GM23248 (cell line): ENCODE results near the gene ISOC2. TPM values are rescaled to one million over a fixed set of nuclear protein-coding genes. Genes with fewer than 3 reads are reported as not detected.
A peak's percentile ranks its signal among the peaks of the same experiment; 100 is the strongest.

Experiments
- DNase-seq: peaks from one replicate; pipeline ENCODE4 v3.0.0-alpha.2; 2015
- H2AFZ ChIP-seq: fragments of 200-600 bp; sonication (generic); 2 replicates; pipeline ENCODE4 v1.6.1; 2016; ENCODE audit warnings: antibody characterized with exemption
- H3F3A ChIP-seq: fragments of 200-600 bp; sonication (generic); 2 replicates; pipeline ENCODE4 v1.6.1; 2016; ENCODE audit warnings: mild to moderate bottlenecking, antibody characterized with exemption, mixed run types; ENCODE audit not compliant: insufficient read depth
- H3K27ac ChIP-seq: fragments of 200-600 bp; sonication (generic); 2 replicates; pipeline ENCODE4 v1.5.1; 2016; ENCODE audit warnings: mild to moderate bottlenecking
- H3K27me3 ChIP-seq: fragments of 200-600 bp; sonication (generic); replicated peaks from 2 replicates; pipeline ENCODE4 v1.6.1; 2016; ENCODE audit warnings: mild to moderate bottlenecking; ENCODE audit not compliant: insufficient read depth
- H3K36me3 ChIP-seq: fragments of 200-600 bp; sonication (generic); 2 replicates; pipeline ENCODE4 v1.6.1; 2016; ENCODE audit warnings: low read depth, mild to moderate bottlenecking
- H3K4me1 ChIP-seq: fragments of 200-600 bp; sonication (generic); 2 replicates; pipeline ENCODE4 v1.6.1; 2016; ENCODE audit warnings: mild to moderate bottlenecking; ENCODE audit not compliant: insufficient read depth
- H3K4me2 ChIP-seq: fragments of 200-600 bp; sonication (generic); one replicate; pipeline ENCODE4 v1.6.1; 2016; ENCODE audit warnings: mild to moderate bottlenecking; ENCODE audit not compliant: unreplicated experiment
- H3K4me3 ChIP-seq: fragments of 200-600 bp; sonication (generic); 2 replicates; pipeline ENCODE4 v1.5.1; 2016; ENCODE audit warnings: mild to moderate bottlenecking
- H3K79me2 ChIP-seq: fragments of 200-600 bp; sonication (generic); 2 replicates; pipeline ENCODE4 v1.6.1; 2016; ENCODE audit warnings: mild to moderate bottlenecking; ENCODE audit not compliant: insufficient read depth
- H3K9ac ChIP-seq: fragments of 200-600 bp; sonication (generic); 2 replicates; pipeline ENCODE4 v1.6.1; 2016; ENCODE audit warnings: mild to moderate bottlenecking
- H3K9me2 ChIP-seq: fragments of 200-600 bp; sonication (generic); 2 replicates; pipeline ENCODE4 v1.6.1; 2016; ENCODE audit warnings: mixed run types, mild to moderate bottlenecking, moderate library complexity; ENCODE audit not compliant: insufficient read depth
- H3K9me3 ChIP-seq: fragments of 200-600 bp; sonication (generic); one replicate; pipeline ENCODE4 v1.6.1; 2017; ENCODE audit warnings: low read depth
- H4K20me1 ChIP-seq: fragments of 200-600 bp; sonication (generic); 2 replicates; pipeline ENCODE4 v1.6.0; 2016; ENCODE audit not compliant: insufficient read depth
- EZH2 ChIP-seq: fragments of 200-600 bp; sonication (generic); IDR thresholded peaks from 2 replicates; pipeline ENCODE4 v1.6.1; 2018; ENCODE audit warnings: antibody characterized with exemption, mild to moderate bottlenecking; ENCODE audit not compliant: insufficient read depth, poor library complexity, severe bottlenecking
- EZH2phosphoT487 ChIP-seq: fragments of 200-600 bp; sonication (generic); IDR thresholded peaks from 2 replicates; pipeline ENCODE4 v1.6.1; 2018; ENCODE audit warnings: antibody characterized with exemption, moderate library complexity, mild to moderate bottlenecking, low read depth; ENCODE audit not compliant: insufficient read depth
- WGBS, 2 experiments: methylation state at CpG; one replicate each; pipeline ENCODE4 v1.1.6; 2015 to 2017; ENCODE audit warnings: low lambda C conversion rate in 2 of 2, low coverage in 1 of 2; ENCODE audit errors: missing lambda C conversion rate in 2 of 2; 5-methylcytosine and 5-hydroxymethylcytosine counted together
- in situ Hi-C: fragments of 300-500 bp; cut with MboI; formaldehyde crosslinking; loops from 2 replicates; pipeline ENCODE4 v1.15.0; 2020
- polyA plus RNA-seq: library from polyadenylated mRNA; unstranded; fragments of >200 nt; fragmentation: Nextera tagmentation; extraction: Ambion mirVana; gene quantifications from 2 replicates; pipeline ENCODE4 v1.2.1, GENCODE V29; 2016
- total RNA-seq: library from RNA; depleted of rRNA; stranded (reverse); fragments of >200 nt; shearing (Covaris generic); gene quantifications from 2 replicates; pipeline ENCODE4 v1.2.3, GENCODE V29; 2014

ISOC2 gene
- total and polyA plus RNA-seq, 2 experiments from 2014 or later: 34.0 to 103 TPM

DNA sequence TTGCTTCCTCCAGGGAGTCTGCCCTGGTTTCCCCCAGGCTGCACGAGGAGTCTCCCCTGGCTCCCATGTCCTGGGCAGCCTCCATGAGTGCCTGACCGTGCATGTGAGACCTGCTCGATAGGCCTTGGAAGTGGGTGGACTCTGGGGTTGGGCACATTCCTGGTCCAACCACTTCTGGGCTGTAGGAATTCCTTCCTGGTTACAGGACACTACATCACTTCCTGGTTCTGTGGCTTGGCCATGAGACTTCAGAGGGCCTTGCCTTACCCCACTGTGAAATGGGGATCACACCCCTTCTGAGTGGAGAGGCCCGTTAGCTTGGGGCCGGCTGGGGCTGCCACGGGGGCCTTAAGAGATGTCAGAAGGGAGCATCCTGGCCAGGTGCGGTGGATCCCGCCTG is 11.0 kb upstream of the ISOC2 start:
- peak; percentile 67 for DNase-seq
- no peak overlapping the region; the same call in 1 of the 2 replicates for H2AFZ ChIP-seq
- peaks cover 3% of the 10 kb centered on the region for H3K79me2 ChIP-seq
- TF ChIP-seq EZH2: no peak
- TF ChIP-seq EZH2phosphoT487: no peak
- no peak overlapping the region for H3K27ac ChIP-seq
- H3K4me2 ChIP-seq: no peak overlapping the region
- no peaks in the 10 kb centered on the region for H4K20me1 ChIP-seq
- H3K27me3 ChIP-seq: no peaks in the 10 kb centered on the region
- H3K4me1 ChIP-seq: peaks cover 11% of the 10 kb centered on the region
- H3K36me3 ChIP-seq: no peaks in the 10 kb centered on the region
- in situ Hi-C loops: no loop called here
- H3K9me2 ChIP-seq: no peaks in the 10 kb centered on the region
- WGBS, 2 experiments: 73 to 76% methylated on average over 8 of the region's 8 CpGs
- H3F3A ChIP-seq: no peaks in the 10 kb centered on the region; the same call in 1 of the 2 replicates
- H3K4me3 ChIP-seq: no peak overlapping the region
- H3K9ac ChIP-seq: no peak overlapping the region
- no peaks in the 10 kb centered on the region for H3K9me3 ChIP-seq

DNA sequence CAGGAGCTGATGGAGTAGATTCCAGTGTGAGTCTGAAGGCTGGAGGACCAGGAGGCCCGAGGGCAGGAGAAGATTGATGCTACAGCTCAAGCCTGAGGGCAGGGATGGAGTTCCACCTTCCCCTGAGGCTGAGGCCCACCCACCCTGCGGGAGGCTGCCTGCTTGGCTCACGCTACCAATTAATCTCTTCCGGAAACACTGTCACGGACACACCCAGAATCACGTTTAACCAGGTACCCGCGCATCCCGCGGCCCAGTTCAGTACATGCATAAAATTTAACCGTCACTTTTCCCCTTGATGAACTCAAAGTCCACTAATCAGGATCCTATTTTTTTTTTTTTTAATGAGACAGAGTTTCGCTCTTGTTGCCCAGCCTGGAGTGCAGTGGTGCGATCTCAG is 9.8 kb upstream of the ISOC2 start:
- Histone ChIP-seq H3K36me3 (no peaks in the 10 kb centered on the region), H4K20me1 (no peaks in the 10 kb centered on the region), H3K4me3 (no peak overlapping the region), H3K4me2 (no peak overlapping the region), H3K9ac (no peak overlapping the region), H3F3A (no peaks in the 10 kb centered on the region), H3K79me2 (no peaks in the 10 kb centered on the region), H3K27ac (no peak overlapping the region), H2AFZ (no peak overlapping the region), H3K4me1 (peaks cover 13% of the 10 kb centered on the region), H3K9me2 (no peaks in the 10 kb centered on the region), H3K9me3 (no peaks in the 10 kb centered on the region), H3K27me3 (no peaks in the 10 kb centered on the region)
- TF ChIP-seq EZH2 (no peak), EZH2phosphoT487 (no peak)
- no peak for DNase-seq
- in situ Hi-C loops: no loop called here
- 80 to 84% methylated on average over 13 of the region's 13 CpGs for WGBS, 2 experiments

GRCh38 chr19:55468054-55468393 is 6.6 kb upstream of the ISOC2 start:
- Histone ChIP-seq H3K4me3 (no peak overlapping the region), H4K20me1 (no peaks in the 10 kb centered on the region), H3K9me3 (no peaks in the 10 kb centered on the region), H3K4me1 (peaks cover 9% of the 10 kb centered on the region), H3K79me2 (no peaks in the 10 kb centered on the region), H3K4me2 (peak overlapping the region; percentile 46), H3K27ac (no peak overlapping the region), H3K9ac (no peak overlapping the region), H3K27me3 (no peaks in the 10 kb centered on the region), H3K9me2 (no peaks in the 10 kb centered on the region), H3F3A (no peaks in the 10 kb centered on the region), H2AFZ (peak overlapping the region; percentile 66), H3K36me3 (no peaks in the 10 kb centered on the region)
- 6 to 11% methylated on average over 4 of the region's 4 CpGs for WGBS, 2 experiments
- in situ Hi-C loops: no loop called here
- no peak for DNase-seq
- TF ChIP-seq EZH2phosphoT487: no peak
- no peak for TF ChIP-seq EZH2

DNA sequence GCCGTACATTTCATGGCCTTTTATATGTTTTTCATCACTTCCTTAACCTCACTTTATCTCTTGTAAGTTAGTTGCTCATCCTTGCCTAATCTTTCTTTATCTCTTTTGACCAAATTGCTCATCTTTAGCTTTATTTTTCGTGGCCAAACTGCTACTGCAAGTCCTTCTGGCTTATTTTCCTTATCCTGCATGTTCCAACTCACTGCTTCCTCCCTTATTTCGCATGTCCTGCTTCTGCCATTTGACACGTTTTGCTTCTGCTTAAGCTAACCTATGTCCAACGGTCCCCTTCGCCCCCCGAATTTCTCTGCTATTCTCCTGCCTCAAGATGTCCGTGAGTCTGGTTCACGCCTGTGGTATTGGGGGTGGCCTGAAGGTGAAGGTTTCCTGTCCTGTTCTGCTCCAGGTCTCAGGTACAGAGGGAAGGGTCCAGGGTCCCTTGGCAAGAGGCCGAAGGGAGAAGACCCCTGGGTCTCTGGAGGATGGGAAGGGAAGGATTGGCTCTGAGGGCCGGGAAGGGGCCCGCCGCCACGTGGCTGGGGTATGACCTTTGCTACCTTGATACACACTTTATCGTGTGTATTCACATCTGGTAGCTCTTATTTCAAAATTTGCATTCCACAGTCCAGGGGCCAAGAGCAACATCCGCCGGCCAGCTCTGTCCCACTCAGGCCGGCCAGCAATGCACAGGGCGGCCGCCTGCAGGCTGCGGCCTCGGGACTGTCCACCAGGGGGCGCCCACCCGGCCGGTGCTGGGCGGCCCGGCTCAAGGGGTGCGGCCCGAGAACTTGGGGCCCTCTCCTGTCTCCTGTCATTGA is 6.0 kb upstream of the ISOC2 start:
- in situ Hi-C loops: no loop called here
- H3K27ac ChIP-seq: no peak overlapping the region
- no peaks in the 10 kb centered on the region for H3K79me2 ChIP-seq
- H4K20me1 ChIP-seq: no peaks in the 10 kb centered on the region
- H3K9me3 ChIP-seq: no peaks in the 10 kb centered on the region
- WGBS, 2 experiments: 34 to 36% methylated on average over 29 of the region's 29 CpGs
- peak overlapping the region; percentile 35 for H3K9ac ChIP-seq
- H3K4me3 ChIP-seq: no peak overlapping the region
- DNase-seq: peak; percentile 81
- TF ChIP-seq EZH2phosphoT487 (no peak), EZH2 (no peak)
- H3K9me2 ChIP-seq: no peaks in the 10 kb centered on the region
- peak overlapping the region; percentile 46 for H3K4me2 ChIP-seq
- H3F3A ChIP-seq: no peaks in the 10 kb centered on the region
- no peaks in the 10 kb centered on the region for H3K36me3 ChIP-seq
- H3K27me3 ChIP-seq: no peaks in the 10 kb centered on the region
- peak overlapping the region; percentile 66 for H2AFZ ChIP-seq
- H3K4me1 ChIP-seq: peaks cover 9% of the 10 kb centered on the region
